ENCODE measurements around the gene APLF. TPM values are rescaled to one million over a fixed set of nuclear protein-coding genes. Genes with fewer than 3 reads are reported as not detected.
A peak's percentile ranks its signal among the peaks of the same experiment; 100 is the strongest.

Gene APLF
- polyA plus RNA-seq, 2 of the 4 experiments (the other 2 are of a cell fraction) = 1.5 to 2.8 TPM

DNA sequence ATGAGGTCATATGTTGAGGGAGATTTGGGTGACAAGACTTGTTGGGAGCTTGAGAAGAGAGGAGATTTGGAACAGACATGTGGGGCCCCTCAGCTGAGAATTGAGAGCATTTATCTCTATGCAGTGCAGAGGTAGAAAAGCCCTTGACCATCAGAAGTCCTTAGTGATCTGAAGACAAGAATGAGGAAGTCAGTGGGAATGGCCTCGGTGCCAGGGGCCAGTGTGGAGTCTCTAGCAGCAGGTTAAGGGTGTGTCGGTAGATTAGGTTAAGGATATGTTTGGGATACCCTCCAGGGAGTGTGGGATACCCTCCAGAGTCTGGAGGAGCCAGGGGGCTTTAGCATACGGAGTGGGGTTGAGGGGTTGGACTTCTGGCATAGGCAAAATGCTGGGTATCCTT, 41.9 kb upstream of the APLF start:
- no peak for ATAC-seq
- FAIRE-seq = no peak
- Histone ChIP-seq H3K9me3 (no peaks in the 10 kb centered on the region), H3K4me1 (peaks cover 16% of the 10 kb centered on the region; the same call in 2 of the 3 replicates), H3K4me2 (no peak overlapping the region), H3K4me3 (no peak overlapping the region), H3K27ac (no peak overlapping the region)
- no peak for DNase-seq (ENCODE audit: low read depth in 1 of 2, low spot score in 1 of 2)
- TF ChIP-seq PHF8 (IDR thresholded peaks at IDR 0.05; ENCODE audit: borderline replicate concordance, low read depth) (no peak), SMC3 (IDR thresholded peaks at IDR 0.05) (no peak), NPAS2 (CRISPR knock-in tag; IDR thresholded peaks at IDR 0.05; ENCODE audit: borderline replicate concordance) (no peak), HOXB5 (CRISPR knock-in tag; IDR thresholded peaks at IDR 0.05) (no peak), MYC (IDR thresholded peaks at IDR 0.05; ENCODE audit: borderline replicate concordance, low read length) (no peak), ZSCAN20 (CRISPR knock-in tag; IDR thresholded peaks at IDR 0.05) (no peak), HOXB13 (CRISPR knock-in tag; IDR thresholded peaks at IDR 0.05; ENCODE audit: low read depth) (no peak), POLR2AphosphoS2 (conservative IDR thresholded peaks at IDR 0.05; ENCODE audit: low read length) (no peak), KDM5A (IDR thresholded peaks at IDR 0.05) (no peak), MAZ (IDR thresholded peaks at IDR 0.05; ENCODE audit: borderline replicate concordance, low read depth, low read length) (no peak), FOSL2 (IDR thresholded peaks at IDR 0.05) (no peak), FOSL2 (CRISPR knock-in tag; IDR thresholded peaks at IDR 0.05) (no peak), CHD4 (IDR thresholded peaks at IDR 0.05; ENCODE audit: borderline replicate concordance) (no peak), NFE2L2 (conservative IDR thresholded peaks at IDR 0.05; ENCODE audit: low read length) (no peak), ZNF302 (CRISPR knock-in tag; IDR thresholded peaks at IDR 0.05) (no peak), RFX5 (IDR thresholded peaks at IDR 0.05) (no peak)
- TF ChIP-seq, protein P1, sequence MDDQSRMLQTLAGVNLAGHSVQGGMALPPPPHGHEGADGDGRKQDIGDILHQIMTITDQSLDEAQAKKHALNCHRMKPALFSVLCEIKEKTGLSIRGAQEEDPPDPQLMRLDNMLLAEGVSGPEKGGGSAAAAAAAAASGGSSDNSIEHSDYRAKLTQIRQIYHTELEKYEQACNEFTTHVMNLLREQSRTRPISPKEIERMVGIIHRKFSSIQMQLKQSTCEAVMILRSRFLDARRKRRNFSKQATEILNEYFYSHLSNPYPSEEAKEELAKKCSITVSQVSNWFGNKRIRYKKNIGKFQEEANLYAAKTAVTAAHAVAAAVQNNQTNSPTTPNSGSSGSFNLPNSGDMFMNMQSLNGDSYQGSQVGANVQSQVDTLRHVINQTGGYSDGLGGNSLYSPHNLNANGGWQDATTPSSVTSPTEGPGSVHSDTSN (IDR thresholded peaks at IDR 0.05) = no peak
- TF ChIP-seq, protein P2, sequence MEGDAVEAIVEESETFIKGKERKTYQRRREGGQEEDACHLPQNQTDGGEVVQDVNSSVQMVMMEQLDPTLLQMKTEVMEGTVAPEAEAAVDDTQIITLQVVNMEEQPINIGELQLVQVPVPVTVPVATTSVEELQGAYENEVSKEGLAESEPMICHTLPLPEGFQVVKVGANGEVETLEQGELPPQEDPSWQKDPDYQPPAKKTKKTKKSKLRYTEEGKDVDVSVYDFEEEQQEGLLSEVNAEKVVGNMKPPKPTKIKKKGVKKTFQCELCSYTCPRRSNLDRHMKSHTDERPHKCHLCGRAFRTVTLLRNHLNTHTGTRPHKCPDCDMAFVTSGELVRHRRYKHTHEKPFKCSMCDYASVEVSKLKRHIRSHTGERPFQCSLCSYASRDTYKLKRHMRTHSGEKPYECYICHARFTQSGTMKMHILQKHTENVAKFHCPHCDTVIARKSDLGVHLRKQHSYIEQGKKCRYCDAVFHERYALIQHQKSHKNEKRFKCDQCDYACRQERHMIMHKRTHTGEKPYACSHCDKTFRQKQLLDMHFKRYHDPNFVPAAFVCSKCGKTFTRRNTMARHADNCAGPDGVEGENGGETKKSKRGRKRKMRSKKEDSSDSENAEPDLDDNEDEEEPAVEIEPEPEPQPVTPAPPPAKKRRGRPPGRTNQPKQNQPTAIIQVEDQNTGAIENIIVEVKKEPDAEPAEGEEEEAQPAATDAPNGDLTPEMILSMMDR (IDR thresholded peaks at IDR 0.05) = no peak
- ChIA-PET POLR2A (no interaction called here), CTCF (interaction anchor here (1.6 kb wide), 1 partner anchor 16 kb away, joined by 5 read pairs; no protein-coding TSS in a partner anchor)
- 27% methylated on average over 3 of the region's 3 CpGs for whole genome bisulfite sequencing (ENCODE audit: missing lambda C conversion rate)

DNA sequence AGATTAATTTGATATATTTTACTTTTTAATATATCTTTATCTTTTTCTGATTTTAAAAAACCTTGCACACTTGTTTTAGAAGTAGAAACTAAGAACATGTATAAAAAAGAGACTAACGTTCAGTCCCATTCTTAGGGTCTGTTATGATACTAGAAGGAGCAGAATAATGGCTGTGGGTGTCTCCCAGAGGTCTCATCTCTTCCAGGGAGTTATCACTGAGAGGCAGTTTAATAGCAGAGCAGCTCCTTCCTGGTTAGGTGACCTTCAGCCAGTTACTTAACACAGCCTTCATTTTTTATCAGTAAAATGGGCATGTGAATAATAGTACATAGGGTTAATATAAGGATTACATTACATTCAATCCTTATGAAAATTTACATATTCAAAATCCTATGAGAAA, 40.9 kb upstream of the APLF start:
- ChIA-PET POLR2A (no interaction called here), CTCF (interaction anchor here (8.1 kb wide), 1 partner anchor 16 kb away, joined by 83 read pairs; no protein-coding TSS in a partner anchor)
- ATAC-seq (no peak), DNase-seq (ENCODE audit: low read depth in 1 of 2, low spot score in 1 of 2) (no peak), FAIRE-seq (no peak)
- Histone ChIP-seq H3K9me3 (no peaks in the 10 kb centered on the region), H3K4me3 (no peak overlapping the region), H3K4me2 (no peak overlapping the region), H3K27ac (peak overlapping the region in 1 of 2 experiments; percentile 49; a peak in 2 of 6 replicates), H3K4me1 (peaks cover 16% of the 10 kb centered on the region; the same call in 2 of the 3 replicates)
- TF ChIP-seq, protein P3, sequence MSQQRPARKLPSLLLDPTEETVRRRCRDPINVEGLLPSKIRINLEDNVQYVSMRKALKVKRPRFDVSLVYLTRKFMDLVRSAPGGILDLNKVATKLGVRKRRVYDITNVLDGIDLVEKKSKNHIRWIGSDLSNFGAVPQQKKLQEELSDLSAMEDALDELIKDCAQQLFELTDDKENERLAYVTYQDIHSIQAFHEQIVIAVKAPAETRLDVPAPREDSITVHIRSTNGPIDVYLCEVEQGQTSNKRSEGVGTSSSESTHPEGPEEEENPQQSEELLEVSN (IDR thresholded peaks at IDR 0.05; ENCODE audit: borderline replicate concordance, low read depth) = no peak
- TF ChIP-seq HOXB13 (CRISPR knock-in tag; IDR thresholded peaks at IDR 0.05; ENCODE audit: low read depth) (no peak), FOXS1 (CRISPR knock-in tag; IDR thresholded peaks at IDR 0.05) (no peak), ZC3H11A (IDR thresholded peaks at IDR 0.05) (no peak), ESRRA (IDR thresholded peaks at IDR 0.05; ENCODE audit: borderline replicate concordance, low read length) (no peak), RARB (CRISPR knock-in tag; IDR thresholded peaks at IDR 0.05) (no peak), MAFK (IDR thresholded peaks at IDR 0.05; ENCODE audit: partially characterized antibody) (no peak), HOXB5 (CRISPR knock-in tag; IDR thresholded peaks at IDR 0.05) (no peak), PHF8 (IDR thresholded peaks at IDR 0.05; ENCODE audit: borderline replicate concordance, low read depth) (no peak), NPAS2 (CRISPR knock-in tag; IDR thresholded peaks at IDR 0.05; ENCODE audit: borderline replicate concordance) (no peak), CHD2 (IDR thresholded peaks at IDR 0.05; ENCODE audit: low read length, partially characterized antibody) (no peak), POLR2A (IDR thresholded peaks at IDR 0.05; ENCODE audit: low read length) (no peak), HDAC2 (IDR thresholded peaks at IDR 0.05) (no peak), NFE2L2 (conservative IDR thresholded peaks at IDR 0.05; ENCODE audit: low read length) (no peak), CBX2 (IDR thresholded peaks at IDR 0.05; ENCODE audit: borderline replicate concordance, low read depth) (no peak), NR3C1 (IDR thresholded peaks at IDR 0.05) (no peak)
- TF ChIP-seq, protein P2 (IDR thresholded peaks at IDR 0.05) = no peak
- WGBS (ENCODE audit: missing lambda C conversion rate) = 59% methylated on average over 1 of the region's 1 CpG

Measured in A549 (cell line).